BE2C (cell line): ENCODE data around the gene KCNMA1.

Experiments used
- DNase-seq: peaks from one replicate; pipeline ENCODE4 v3.0.0-alpha.2; 2020
- H3K27me3 ChIP-seq: fragments of 250-450 bp; sonication (Bioruptor Pico); 2 replicates; pipeline ENCODE4 v1.5.1; 2020; ENCODE audit warnings: mild to moderate bottlenecking
- H3K36me3 ChIP-seq: fragments of 250-450 bp; sonication (Bioruptor Pico); 2 replicates; pipeline ENCODE4 v1.5.1; 2020; ENCODE audit warnings: mild to moderate bottlenecking
- H3K4me1 ChIP-seq: fragments of 250-450 bp; sonication (Bioruptor Pico); 2 replicates; pipeline ENCODE4 v1.5.1; 2020
- H3K4me3 ChIP-seq: 2 replicates; pipeline ENCODE4 v1.5.1; 2011; ENCODE audit warnings: low read depth, low read length
- H3K9me3 ChIP-seq: fragments of 250-450 bp; sonication (Bioruptor Pico); 2 replicates; pipeline ENCODE4 v1.5.1; 2020
- CTCF ChIP-seq: IDR thresholded peaks from 2 replicates; pipeline ENCODE4 v1.5.1; 2012; ENCODE audit warnings: mild to moderate bottlenecking, low read depth, low read length

KCNMA1 gene

GRCh38 chr10:77490534-77491314, 146.9 kb downstream of the KCNMA1 start:
- no peaks in the 10 kb centered on the region for H3K36me3 ChIP-seq
- H3K4me3 ChIP-seq = no peak overlapping the region
- peaks cover 4% of the 10 kb centered on the region for H3K4me1 ChIP-seq
- no peaks in the 10 kb centered on the region for H3K9me3 ChIP-seq
- no peak for TF ChIP-seq CTCF
- no peaks in the 10 kb centered on the region for H3K27me3 ChIP-seq
- DNase-seq = no peak

- Histone ChIP-seq H3K9me3 (no peaks in the 10 kb centered on the region), H3K27me3 (no peaks in the 10 kb centered on the region), H3K4me1 (no peaks in the 10 kb centered on the region), H3K36me3 (no peaks in the 10 kb centered on the region), H3K4me3 (no peak overlapping the region)
- no peak for DNase-seq
- no peak for TF ChIP-seq CTCF
These were observed 151.1 kb downstream of the KCNMA1 start for GRCh38 chr10:77486517-77486916.

GRCh38 chr10:77485847-77486246, 151.8 kb downstream of the KCNMA1 start:
- DNase-seq = no peak
- no peaks in the 10 kb centered on the region for H3K4me1 ChIP-seq
- no peaks in the 10 kb centered on the region for H3K9me3 ChIP-seq
- TF ChIP-seq CTCF = no peak
- no peak overlapping the region for H3K4me3 ChIP-seq
- H3K27me3 ChIP-seq = no peaks in the 10 kb centered on the region
- no peaks in the 10 kb centered on the region for H3K36me3 ChIP-seq

- no peaks in the 10 kb centered on the region for H3K27me3 ChIP-seq
- no peaks in the 10 kb centered on the region for H3K36me3 ChIP-seq
- H3K4me3 ChIP-seq = no peak overlapping the region
- TF ChIP-seq CTCF = no peak
- H3K9me3 ChIP-seq = no peaks in the 10 kb centered on the region
- H3K4me1 ChIP-seq = peaks cover 28% of the 10 kb centered on the region
- no peak for DNase-seq
These were observed 155.5 kb downstream of the KCNMA1 start for GRCh38 chr10:77482072-77482471.

GRCh38 chr10:77479586-77479985, 158.0 kb downstream of the KCNMA1 start:
- Histone ChIP-seq H3K4me1 (peaks cover 30% of the 10 kb centered on the region), H3K27me3 (no peaks in the 10 kb centered on the region), H3K36me3 (no peaks in the 10 kb centered on the region), H3K4me3 (no peak overlapping the region), H3K9me3 (no peaks in the 10 kb centered on the region)
- DNase-seq = no peak
- no peak for TF ChIP-seq CTCF

GRCh38 chr10:77478962-77479359, 158.6 kb downstream of the KCNMA1 start:
- Histone ChIP-seq H3K27me3 (no peaks in the 10 kb centered on the region), H3K4me1 (peaks cover 30% of the 10 kb centered on the region)

More at GRCh38 chr10:77478962-77479359, 158.6 kb downstream of the KCNMA1 start:
- DNase-seq = no peak
- TF ChIP-seq CTCF = no peak
- Histone ChIP-seq H3K9me3 (no peaks in the 10 kb centered on the region), H3K36me3 (no peaks in the 10 kb centered on the region), H3K4me3 (no peak overlapping the region)
